GM10266 (cell line): Measurements from ENCODE around the gene RAB15.

Experiments
- DNase-seq: peaks from one replicate; pipeline ENCODE4 v3.0.0; 2012; ENCODE audit errors: extremely low spot score
- TF ChIP-seq, protein P1 (sequence below): IDR thresholded peaks from 2 replicates; pipeline ENCODE4 v1.5.1; 2012; ENCODE audit warnings: mild to moderate bottlenecking, low read depth; ENCODE audit not compliant: control insufficient read depth, insufficient read depth; ENCODE audit errors: missing control alignments

The RAB15 gene

GRCh38 chr14:64968651-64969050, 3.5 kb downstream of the RAB15 start:
- no peak for DNase-seq
- TF ChIP-seq, protein P1, sequence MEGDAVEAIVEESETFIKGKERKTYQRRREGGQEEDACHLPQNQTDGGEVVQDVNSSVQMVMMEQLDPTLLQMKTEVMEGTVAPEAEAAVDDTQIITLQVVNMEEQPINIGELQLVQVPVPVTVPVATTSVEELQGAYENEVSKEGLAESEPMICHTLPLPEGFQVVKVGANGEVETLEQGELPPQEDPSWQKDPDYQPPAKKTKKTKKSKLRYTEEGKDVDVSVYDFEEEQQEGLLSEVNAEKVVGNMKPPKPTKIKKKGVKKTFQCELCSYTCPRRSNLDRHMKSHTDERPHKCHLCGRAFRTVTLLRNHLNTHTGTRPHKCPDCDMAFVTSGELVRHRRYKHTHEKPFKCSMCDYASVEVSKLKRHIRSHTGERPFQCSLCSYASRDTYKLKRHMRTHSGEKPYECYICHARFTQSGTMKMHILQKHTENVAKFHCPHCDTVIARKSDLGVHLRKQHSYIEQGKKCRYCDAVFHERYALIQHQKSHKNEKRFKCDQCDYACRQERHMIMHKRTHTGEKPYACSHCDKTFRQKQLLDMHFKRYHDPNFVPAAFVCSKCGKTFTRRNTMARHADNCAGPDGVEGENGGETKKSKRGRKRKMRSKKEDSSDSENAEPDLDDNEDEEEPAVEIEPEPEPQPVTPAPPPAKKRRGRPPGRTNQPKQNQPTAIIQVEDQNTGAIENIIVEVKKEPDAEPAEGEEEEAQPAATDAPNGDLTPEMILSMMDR: no peak

DNA sequence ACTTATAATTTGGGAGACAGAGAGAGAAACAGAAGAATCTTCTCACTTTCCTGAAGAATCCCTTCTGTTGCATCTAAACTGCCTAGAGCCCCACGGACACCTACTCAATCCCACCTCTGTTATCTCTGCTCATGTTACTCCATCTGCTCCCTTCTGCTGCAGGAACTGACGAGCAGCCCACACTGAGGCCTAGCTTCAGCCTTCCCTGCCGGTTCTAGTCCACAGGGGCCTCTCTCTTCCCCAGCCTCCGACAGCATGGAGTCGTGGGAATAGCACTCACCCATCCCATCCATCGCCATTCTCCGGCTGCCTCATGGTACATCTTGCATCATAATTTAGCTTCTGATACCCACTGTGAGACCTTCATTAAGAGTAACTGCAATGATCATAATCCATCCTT, 4.0 kb downstream of the RAB15 start:
- TF ChIP-seq, protein P1: no peak
- no peak for DNase-seq

DNA sequence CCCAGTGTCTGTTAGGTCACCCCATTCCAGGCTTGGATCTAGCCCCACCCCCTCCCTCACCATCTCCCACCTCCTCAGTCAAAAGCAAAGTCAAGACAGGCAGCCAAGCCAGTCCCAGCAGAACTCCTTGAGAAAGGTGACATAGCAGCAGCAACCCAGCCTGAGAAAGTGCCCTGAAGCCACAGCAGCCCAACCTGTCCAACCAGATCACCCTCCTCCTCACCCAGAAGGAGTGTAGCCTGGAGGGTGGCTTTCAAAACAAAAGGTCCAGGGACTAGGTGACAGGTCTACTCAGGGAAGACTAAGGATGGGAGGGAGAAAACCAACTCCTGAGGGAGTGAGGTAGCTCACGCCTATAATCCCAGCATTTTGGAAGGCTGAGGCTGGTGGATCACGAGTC, 5.2 kb downstream of the RAB15 start:
- TF ChIP-seq, protein P1: no peak
- DNase-seq: no peak

DNA sequence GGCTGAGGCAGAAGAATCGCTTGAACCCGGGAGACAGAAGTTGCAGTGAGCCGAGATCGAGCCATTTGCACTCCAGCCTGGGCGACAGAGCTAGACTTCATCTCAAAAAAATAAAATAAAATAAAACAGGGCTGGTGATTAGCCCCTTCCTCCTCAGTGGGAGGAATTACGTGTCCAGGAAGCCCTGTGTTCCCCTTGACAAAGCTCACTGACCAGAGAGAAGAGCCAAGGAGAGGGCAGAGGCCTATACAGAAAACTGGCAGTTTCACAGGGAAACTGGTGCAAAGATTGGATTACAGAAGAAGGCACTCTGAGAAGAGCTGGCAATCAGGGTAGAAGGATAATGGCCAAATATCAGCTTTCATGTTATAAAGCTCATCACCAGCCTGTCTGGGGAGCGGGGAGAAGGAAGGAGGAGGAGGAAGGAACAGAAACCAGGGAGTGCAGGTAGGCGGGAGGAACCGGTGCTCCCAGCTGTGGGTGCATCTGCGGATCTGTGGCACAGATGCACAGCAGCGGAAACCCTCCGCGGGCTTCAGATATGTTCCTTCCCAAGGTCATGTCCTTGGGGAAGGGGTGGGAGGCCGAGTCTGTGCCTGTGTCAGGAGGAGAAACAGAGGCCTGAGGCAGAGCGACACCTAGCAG, 6.7 kb downstream of the RAB15 start:
- TF ChIP-seq, protein P1: no peak
- DNase-seq: no peak

- no peak for DNase-seq
Observed at GRCh38 chr14:64963611-64964010, 8.5 kb downstream of the RAB15 start.

DNA sequence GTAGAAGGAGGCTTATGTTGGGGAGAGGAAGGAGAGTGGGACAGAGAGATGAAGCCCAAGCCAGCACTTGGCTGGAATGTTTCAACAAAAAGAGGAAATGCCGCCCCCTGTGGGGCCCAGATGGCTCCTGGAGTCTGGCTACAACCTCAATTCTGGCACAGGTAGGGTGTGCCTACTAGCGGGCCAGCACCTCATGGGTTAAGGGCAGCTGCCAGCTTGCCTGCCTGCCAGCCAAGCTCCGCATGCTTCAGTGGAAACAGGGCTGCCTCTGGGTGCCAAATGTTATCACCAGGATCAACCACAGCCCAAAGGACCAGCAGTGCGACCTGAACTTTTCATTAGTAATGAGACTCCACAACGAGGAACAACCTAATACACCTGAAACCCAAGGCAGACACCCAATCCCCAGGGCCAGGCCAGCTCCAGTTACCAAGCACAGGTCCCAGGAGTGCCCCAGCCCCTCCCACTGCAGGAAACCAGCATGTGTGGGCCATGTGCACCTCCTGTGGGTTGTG, 11.3 kb downstream of the RAB15 start:
- TF ChIP-seq, protein P1: peak; percentile 10
- DNase-seq: no peak

More at GRCh38 chr14:64963611-64964010, 8.5 kb downstream of the RAB15 start:
- TF ChIP-seq, protein P1: no peak

DNA sequence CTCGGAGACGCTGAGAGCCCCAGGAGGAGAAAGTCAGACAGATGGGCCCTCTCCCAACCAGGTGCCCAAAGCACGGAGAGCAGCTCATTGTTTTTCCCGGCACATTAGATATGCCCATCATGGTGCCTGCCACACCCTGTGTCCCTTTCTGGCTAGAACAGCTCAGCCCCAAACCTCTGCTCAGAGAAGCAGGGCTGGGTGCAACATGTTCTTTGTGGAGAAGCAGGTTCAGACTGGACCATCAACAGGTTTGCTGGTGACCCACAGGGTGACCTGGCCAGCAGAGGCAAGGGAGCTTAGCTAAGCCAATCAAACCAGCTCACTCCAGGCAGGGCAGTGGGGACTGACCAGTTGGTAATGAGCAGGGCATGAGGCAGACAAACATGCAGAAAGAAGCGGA, 13.4 kb downstream of the RAB15 start:
- no peak for DNase-seq

More for the DNA sequence above, 13.4 kb downstream of the RAB15 start:
- TF ChIP-seq, protein P1: no peak
